ENCODE measurements around the gene AARS2. TPM values are rescaled to one million over a fixed set of nuclear protein-coding genes. Genes with fewer than 3 reads are reported as not detected.

AARS2 gene
- total and polyA plus RNA-seq, 10 of the 15 experiments (the other 5 are each of a cell fraction or from before 2014, with no cell fraction given): 0.71 to 18.3 (median 12.7) TPM

DNA sequence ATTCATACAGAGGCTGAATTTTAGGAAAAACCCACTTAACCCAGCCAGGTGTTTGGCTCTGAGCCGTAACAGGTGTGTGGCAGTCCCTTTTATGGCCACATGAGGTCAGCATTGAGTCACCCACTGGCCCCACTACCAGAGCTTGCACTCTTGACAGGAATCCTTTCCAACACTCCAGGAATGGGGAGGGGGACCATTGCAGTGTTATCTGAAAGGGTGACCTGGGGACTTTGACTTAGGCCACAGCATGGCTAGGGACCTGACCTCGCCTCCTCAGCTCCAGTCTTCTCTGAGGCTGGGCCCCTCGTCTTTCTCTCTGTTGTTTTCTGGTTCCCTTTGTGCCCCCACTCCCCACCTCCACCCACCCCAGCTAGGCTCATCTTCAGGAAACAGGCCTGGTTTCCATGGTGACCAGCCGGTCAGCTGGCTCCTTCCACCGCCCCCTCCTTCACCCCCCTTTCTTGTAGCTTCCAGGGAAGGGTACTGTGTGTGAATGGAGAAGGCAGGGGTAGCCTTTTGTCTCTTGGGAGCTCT lies 45.0 kb downstream of the AARS2 start:
- no peak overlapping the region for H3K4me3 ChIP-seq
- no peak overlapping the region for H3K27ac ChIP-seq (ENCODE audit: control insufficient read depth, insufficient read depth)
- H3K27me3 ChIP-seq (replicated peaks in 1 of 2; ENCODE audit: control insufficient read depth in 2 of 2, insufficient read depth in 2 of 2, low read length in 1 of 2): peaks cover 4 to 12% of the 10 kb centered on the region in 2 experiments; a peak in 3 of 4 replicates
- no peaks in the 10 kb centered on the region for H3K9me3 ChIP-seq (replicated peaks; ENCODE audit: control insufficient read depth, insufficient read depth, low read length)
- no peak overlapping the region for H3K4me2 ChIP-seq (ENCODE audit: control insufficient read depth, insufficient read depth)
- ATAC-seq (no peak), DNase-seq (ENCODE audit: low read depth, low spot score) (no peak), FAIRE-seq (peak; percentile 71)
- H3K79me2 ChIP-seq (ENCODE audit: control insufficient read depth, insufficient read depth, low read length): peaks cover 24% of the 10 kb centered on the region
- ChIA-PET CTCF (interaction anchor here (0.7 to 6.3 kb wide), 40 partner anchors 8 to 639 kb away, joined by 3 to 163 read pairs (median 5); partner anchors contain the start of genes AARS2, CDC5L, GTPBP2 and SLC35B2), RAD21 (ENCODE audit: unreplicated experiment) (interaction anchor here (0.7 to 4.2 kb wide), 20 partner anchors 9 to 187 kb away, joined by 3 to 36 read pairs (median 5); partner anchors contain the start of genes AARS2, CDC5L and HSP90AB1), SMC1A (ENCODE audit: uncharacterized antibody, unreplicated experiment) (interaction anchor here (0.7 to 4.6 kb wide), 15 partner anchors 9 to 190 kb away, joined by 3 to 79 read pairs (median 5); partner anchors contain the start of genes AARS2, CDC5L and MYMX), POLR2A (interaction anchor here (0.9 to 1.4 kb wide), 3 partner anchors 26 to 69 kb away, joined by 3 read pairs; no protein-coding TSS in a partner anchor)
- H4K20me1 ChIP-seq (ENCODE audit: control insufficient read depth, insufficient read depth): no peaks in the 10 kb centered on the region
- H3K4me1 ChIP-seq (ENCODE audit: control insufficient read depth, insufficient read depth, low read length): peaks cover 22% of the 10 kb centered on the region
- no TSS peak for BruUV-seq (replicated peaks)
- intact Hi-C loops (cut with micrococcal nuclease; ENCODE audit: unreplicated experiment) (loop anchor here (1.0 to 2.0 kb wide), 3 partner anchors 37 to 189 kb away; no protein-coding TSS in a partner anchor), in situ Hi-C loops (cut with MboI) (loop anchor here (5.0 kb wide), 1 partner anchor 69 kb away; no protein-coding TSS in a partner anchor)
- no peak overlapping the region for H3K9ac ChIP-seq (ENCODE audit: control insufficient read depth, insufficient read depth, low read length)
- 0% methylated on average over 4 of the region's 5 CpGs for WGBS (ENCODE audit: insufficient coverage, insufficient replicate concordance, low lambda C conversion rate, missing lambda C conversion rate)
- no peak overlapping the region for H2AFZ ChIP-seq (ENCODE audit: control insufficient read depth, low read depth, low read length)
- no peaks in the 10 kb centered on the region for H3K36me3 ChIP-seq (ENCODE audit: control insufficient read depth in 2 of 2, insufficient read depth in 2 of 2, low read length in 1 of 2)
- TF ChIP-seq, protein P1, sequence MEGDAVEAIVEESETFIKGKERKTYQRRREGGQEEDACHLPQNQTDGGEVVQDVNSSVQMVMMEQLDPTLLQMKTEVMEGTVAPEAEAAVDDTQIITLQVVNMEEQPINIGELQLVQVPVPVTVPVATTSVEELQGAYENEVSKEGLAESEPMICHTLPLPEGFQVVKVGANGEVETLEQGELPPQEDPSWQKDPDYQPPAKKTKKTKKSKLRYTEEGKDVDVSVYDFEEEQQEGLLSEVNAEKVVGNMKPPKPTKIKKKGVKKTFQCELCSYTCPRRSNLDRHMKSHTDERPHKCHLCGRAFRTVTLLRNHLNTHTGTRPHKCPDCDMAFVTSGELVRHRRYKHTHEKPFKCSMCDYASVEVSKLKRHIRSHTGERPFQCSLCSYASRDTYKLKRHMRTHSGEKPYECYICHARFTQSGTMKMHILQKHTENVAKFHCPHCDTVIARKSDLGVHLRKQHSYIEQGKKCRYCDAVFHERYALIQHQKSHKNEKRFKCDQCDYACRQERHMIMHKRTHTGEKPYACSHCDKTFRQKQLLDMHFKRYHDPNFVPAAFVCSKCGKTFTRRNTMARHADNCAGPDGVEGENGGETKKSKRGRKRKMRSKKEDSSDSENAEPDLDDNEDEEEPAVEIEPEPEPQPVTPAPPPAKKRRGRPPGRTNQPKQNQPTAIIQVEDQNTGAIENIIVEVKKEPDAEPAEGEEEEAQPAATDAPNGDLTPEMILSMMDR (IDR thresholded peaks at IDR 0.05 in 2 of 3, conservative IDR thresholded peaks at IDR 0.05 in 1 of 3; ENCODE audit: control insufficient read depth in 2 of 3, extremely low read depth in 1 of 3, insufficient read depth in 1 of 3, low read depth in 3 of 3, low read length in 3 of 3): peak; percentile 86 to 96 (median 96)
- TF ChIP-seq YY1 (IDR thresholded peaks at IDR 0.05; ENCODE audit: low read depth, low read length) (0 out of 2 replicates have a peak, but pooled peaks have one; percentile 60), SMAD1 (IDR thresholded peaks at IDR 0.05; ENCODE audit: low read depth, partially characterized antibody) (no peak), SMC3 (IDR thresholded peaks at IDR 0.05; ENCODE audit: borderline replicate concordance, low read length) (peak; percentile 73), ZNF384 (IDR thresholded peaks at IDR 0.05; ENCODE audit: borderline replicate concordance, low read depth, low read length) (no peak), TARDBP (IDR thresholded peaks at IDR 0.05; ENCODE audit: borderline replicate concordance) (no peak), TCF12 (IDR thresholded peaks at IDR 0.05; ENCODE audit: low read depth, low read length) (peak; percentile 92), ZNF24 (IDR thresholded peaks at IDR 0.05) (peak; percentile 22; the same call in 1 of the 2 replicates), SP1 (IDR thresholded peaks at IDR 0.05; ENCODE audit: low read depth, low read length) (no peak), JUNB (IDR thresholded peaks at IDR 0.05) (no peak), RBBP5 (conservative IDR thresholded peaks at IDR 0.05) (no peak), IKZF2 (IDR thresholded peaks at IDR 0.05) (peak; percentile 17 to 24; a peak in 1 of 4 replicates), RAD21 (IDR thresholded peaks at IDR 0.05; ENCODE audit: insufficient read depth, low read depth, low read length) (peak; percentile 90)
- TF ChIP-seq, protein P2, sequence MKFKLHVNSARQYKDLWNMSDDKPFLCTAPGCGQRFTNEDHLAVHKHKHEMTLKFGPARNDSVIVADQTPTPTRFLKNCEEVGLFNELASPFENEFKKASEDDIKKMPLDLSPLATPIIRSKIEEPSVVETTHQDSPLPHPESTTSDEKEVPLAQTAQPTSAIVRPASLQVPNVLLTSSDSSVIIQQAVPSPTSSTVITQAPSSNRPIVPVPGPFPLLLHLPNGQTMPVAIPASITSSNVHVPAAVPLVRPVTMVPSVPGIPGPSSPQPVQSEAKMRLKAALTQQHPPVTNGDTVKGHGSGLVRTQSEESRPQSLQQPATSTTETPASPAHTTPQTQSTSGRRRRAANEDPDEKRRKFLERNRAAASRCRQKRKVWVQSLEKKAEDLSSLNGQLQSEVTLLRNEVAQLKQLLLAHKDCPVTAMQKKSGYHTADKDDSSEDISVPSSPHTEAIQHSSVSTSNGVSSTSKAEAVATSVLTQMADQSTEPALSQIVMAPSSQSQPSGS (IDR thresholded peaks at IDR 0.05; ENCODE audit: low read length): no peak
- TF ChIP-seq, protein P3, sequence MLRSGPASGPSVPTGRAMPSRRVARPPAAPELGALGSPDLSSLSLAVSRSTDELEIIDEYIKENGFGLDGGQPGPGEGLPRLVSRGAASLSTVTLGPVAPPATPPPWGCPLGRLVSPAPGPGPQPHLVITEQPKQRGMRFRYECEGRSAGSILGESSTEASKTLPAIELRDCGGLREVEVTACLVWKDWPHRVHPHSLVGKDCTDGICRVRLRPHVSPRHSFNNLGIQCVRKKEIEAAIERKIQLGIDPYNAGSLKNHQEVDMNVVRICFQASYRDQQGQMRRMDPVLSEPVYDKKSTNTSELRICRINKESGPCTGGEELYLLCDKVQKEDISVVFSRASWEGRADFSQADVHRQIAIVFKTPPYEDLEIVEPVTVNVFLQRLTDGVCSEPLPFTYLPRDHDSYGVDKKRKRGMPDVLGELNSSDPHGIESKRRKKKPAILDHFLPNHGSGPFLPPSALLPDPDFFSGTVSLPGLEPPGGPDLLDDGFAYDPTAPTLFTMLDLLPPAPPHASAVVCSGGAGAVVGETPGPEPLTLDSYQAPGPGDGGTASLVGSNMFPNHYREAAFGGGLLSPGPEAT (IDR thresholded peaks at IDR 0.05; ENCODE audit: low read depth): 0 out of 2 replicates have a peak, but pooled peaks have one; percentile 17
- TF ChIP-seq, protein P4, sequence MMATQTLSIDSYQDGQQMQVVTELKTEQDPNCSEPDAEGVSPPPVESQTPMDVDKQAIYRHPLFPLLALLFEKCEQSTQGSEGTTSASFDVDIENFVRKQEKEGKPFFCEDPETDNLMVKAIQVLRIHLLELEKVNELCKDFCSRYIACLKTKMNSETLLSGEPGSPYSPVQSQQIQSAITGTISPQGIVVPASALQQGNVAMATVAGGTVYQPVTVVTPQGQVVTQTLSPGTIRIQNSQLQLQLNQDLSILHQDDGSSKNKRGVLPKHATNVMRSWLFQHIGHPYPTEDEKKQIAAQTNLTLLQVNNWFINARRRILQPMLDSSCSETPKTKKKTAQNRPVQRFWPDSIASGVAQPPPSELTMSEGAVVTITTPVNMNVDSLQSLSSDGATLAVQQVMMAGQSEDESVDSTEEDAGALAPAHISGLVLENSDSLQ (IDR thresholded peaks at IDR 0.05): no peak
- TF ChIP-seq, protein P5, sequence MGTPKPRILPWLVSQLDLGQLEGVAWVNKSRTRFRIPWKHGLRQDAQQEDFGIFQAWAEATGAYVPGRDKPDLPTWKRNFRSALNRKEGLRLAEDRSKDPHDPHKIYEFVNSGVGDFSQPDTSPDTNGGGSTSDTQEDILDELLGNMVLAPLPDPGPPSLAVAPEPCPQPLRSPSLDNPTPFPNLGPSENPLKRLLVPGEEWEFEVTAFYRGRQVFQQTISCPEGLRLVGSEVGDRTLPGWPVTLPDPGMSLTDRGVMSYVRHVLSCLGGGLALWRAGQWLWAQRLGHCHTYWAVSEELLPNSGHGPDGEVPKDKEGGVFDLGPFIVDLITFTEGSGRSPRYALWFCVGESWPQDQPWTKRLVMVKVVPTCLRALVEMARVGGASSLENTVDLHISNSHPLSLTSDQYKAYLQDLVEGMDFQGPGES (IDR thresholded peaks at IDR 0.05): no peak
